NK-92 treated with Interleukin-12 subunit alpha and Interleukin-12 subunit beta, amount 100 ng/mL, for 24 hours (cell line): ENCODE data around the gene LSM12.

Experiments used
- DNase-seq: peaks from one replicate; lab custom pipeline; 2025; lab: John Stamatoyannopoulos, UW

LSM12 gene

DNA sequence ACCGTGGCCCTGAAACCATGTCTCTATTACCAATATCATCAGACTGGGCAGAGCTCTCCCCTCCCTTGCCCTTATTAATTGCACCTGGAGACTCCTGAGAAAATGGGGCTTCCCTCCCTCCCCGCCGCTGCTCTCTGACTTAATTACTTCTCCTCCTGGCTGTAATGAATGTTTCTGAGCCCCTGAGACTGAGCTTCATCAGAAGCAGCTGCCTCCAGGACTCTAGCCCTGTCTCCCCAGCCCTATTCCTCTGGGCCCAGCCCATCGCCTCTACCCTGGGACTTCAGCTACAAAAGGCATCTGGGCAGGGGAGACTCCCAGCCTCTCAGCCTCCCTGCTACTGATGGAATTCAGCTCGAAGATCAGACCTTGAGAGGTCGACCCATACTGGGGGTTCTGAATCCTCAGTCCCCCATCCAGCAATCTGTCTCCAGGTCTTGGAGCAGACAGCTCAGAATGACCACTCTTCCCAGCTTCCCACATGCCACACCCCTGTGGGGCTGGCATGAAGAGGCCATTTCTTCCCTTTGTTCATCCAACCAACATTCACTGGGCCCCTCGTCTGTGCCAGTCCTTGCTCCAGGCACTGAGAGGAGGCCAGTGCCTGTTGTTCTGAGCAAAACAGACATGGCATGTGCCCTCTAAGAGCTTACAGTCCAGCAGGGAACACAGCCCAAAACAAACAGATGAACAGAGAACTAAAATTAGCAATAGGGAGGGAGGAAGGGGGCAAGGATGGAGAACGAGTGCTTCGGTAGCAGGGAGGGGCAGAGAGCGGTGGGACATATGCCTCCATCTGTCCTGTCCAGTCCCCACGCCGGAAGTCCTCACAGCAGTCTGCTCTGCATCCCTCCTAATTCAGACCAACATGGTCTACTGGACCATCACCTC, 79.1 kb downstream of the LSM12 start:
- no peak for DNase-seq

DNA sequence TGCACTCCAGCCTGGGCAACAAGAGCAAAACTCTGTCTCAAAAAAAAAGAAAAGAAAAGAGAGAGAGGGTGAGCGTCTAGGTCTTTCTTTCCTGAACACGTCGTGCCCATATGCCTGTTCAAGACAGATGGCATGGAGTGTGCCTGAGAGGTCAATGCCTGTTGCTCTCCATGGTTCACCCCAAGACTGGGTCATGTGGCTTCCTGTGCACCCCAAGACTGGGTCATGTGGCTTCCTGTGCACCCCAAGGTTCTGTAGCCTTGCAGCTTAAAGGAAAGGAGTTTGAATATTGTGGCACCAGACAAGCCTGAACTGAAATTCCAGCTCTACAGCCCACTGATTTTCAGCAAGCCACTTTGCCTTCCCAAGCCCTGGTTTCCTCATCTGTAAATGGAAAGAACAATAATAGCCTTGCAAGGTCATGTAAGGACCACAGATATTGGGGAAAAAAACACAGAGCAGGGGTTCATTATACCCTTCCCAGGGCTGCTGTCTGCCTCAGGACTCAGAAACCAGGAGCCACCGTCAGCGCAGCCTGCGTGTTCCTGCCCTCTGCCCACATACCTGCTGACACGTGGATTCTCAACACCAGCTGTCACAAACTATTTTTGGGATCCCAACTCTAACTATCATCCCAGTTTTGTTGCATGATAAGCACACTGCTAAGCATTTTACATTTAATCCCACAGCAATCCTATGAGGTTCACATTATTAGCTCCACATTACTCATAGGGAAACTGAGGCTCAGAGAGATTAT, 80.1 kb downstream of the LSM12 start:
- no peak for DNase-seq

DNA sequence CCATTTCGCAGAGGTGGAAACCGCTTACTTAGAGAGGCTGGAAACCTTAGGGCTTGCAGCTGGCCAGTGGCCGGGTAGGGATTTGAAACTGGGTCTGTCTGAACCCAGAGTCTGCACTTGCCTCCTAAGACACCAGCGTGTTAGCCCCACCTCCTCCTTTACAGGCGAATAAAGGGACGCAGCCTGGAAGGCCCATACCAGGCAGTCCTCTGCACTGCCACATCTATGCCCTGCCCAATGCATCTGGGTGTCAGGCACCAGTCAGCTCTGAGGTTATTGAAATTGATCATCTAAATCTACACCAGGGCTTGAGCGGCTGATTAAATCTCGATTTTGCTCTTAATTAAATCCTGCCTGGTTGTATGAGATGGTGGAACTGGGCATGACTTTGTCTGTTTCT, 82.0 kb downstream of the LSM12 start:
- DNase-seq, result no peak
